Measurements from ENCODE around the gene MAML3.

MAML3 gene

GRCh38 chr4:139934057-139934707 lies 219.8 kb downstream of the MAML3 start:
- TF ChIP-seq SP1 (IDR thresholded peaks at IDR 0.05) (no peak), PKNOX1 (IDR thresholded peaks at IDR 0.05) (no peak), SUZ12 (IDR thresholded peaks at IDR 0.05) (no peak), NFRKB (IDR thresholded peaks at IDR 0.05) (no peak), LEF1 (IDR thresholded peaks at IDR 0.05; ENCODE audit: borderline replicate concordance) (no peak), BHLHE40 (IDR thresholded peaks at IDR 0.05; ENCODE audit: borderline replicate concordance) (no peak), FOXM1 (IDR thresholded peaks at IDR 0.05; ENCODE audit: borderline replicate concordance) (no peak), TARDBP (IDR thresholded peaks at IDR 0.05) (no peak), ELF4 (IDR thresholded peaks at IDR 0.05) (no peak), CTBP1 (IDR thresholded peaks at IDR 0.05; ENCODE audit: borderline replicate concordance) (no peak), HDGF (IDR thresholded peaks at IDR 0.05; ENCODE audit: borderline replicate concordance) (no peak), ARNT (IDR thresholded peaks at IDR 0.05) (no peak), FOXA1 (IDR thresholded peaks at IDR 0.05) (no peak), L3MBTL2 (conservative IDR thresholded peaks at IDR 0.05) (no peak), FOXK2 (IDR thresholded peaks at IDR 0.05) (no peak), ZNF384 (IDR thresholded peaks at IDR 0.05) (no peak)
- POLR2A ChIA-PET = no interaction called here
- DNase-seq (ENCODE audit: extremely low spot score) = no peak
- CTCF ChIA-PET = no interaction called here

- ChIA-PET POLR2A (no interaction called here), CTCF (no interaction called here)
- no peak for DNase-seq (ENCODE audit: extremely low spot score)
- TF ChIP-seq SUZ12 (IDR thresholded peaks at IDR 0.05) (no peak), CTBP1 (IDR thresholded peaks at IDR 0.05; ENCODE audit: borderline replicate concordance) (no peak), TARDBP (IDR thresholded peaks at IDR 0.05) (no peak), ELF4 (IDR thresholded peaks at IDR 0.05) (no peak)
Measured at GRCh38 chr4:139933541-139933940, 220.4 kb downstream of the MAML3 start.

GRCh38 chr4:139933104-139933503 lies 220.9 kb downstream of the MAML3 start:
- ChIA-PET CTCF (no interaction called here), POLR2A (no interaction called here)
- no peak for TF ChIP-seq LEF1 (IDR thresholded peaks at IDR 0.05; ENCODE audit: borderline replicate concordance)
- TF ChIP-seq FOXA1 (IDR thresholded peaks at IDR 0.05) = no peak
- no peak for TF ChIP-seq ZNF384 (IDR thresholded peaks at IDR 0.05)
- TF ChIP-seq FOXM1 (IDR thresholded peaks at IDR 0.05; ENCODE audit: borderline replicate concordance) = no peak
- TF ChIP-seq SUZ12 (IDR thresholded peaks at IDR 0.05) = no peak
- no peak for TF ChIP-seq BHLHE40 (IDR thresholded peaks at IDR 0.05; ENCODE audit: borderline replicate concordance)
- TF ChIP-seq L3MBTL2 (conservative IDR thresholded peaks at IDR 0.05) = no peak
- TF ChIP-seq CTBP1 (IDR thresholded peaks at IDR 0.05; ENCODE audit: borderline replicate concordance) = no peak
- TF ChIP-seq ELF4 (IDR thresholded peaks at IDR 0.05) = no peak
- no peak for TF ChIP-seq TARDBP (IDR thresholded peaks at IDR 0.05)
- TF ChIP-seq ARNT (IDR thresholded peaks at IDR 0.05) = no peak
- TF ChIP-seq PKNOX1 (IDR thresholded peaks at IDR 0.05) = no peak
- no peak for TF ChIP-seq NFRKB (IDR thresholded peaks at IDR 0.05)
- TF ChIP-seq SP1 (IDR thresholded peaks at IDR 0.05) = no peak
- TF ChIP-seq FOXK2 (IDR thresholded peaks at IDR 0.05) = no peak
- TF ChIP-seq HDGF (IDR thresholded peaks at IDR 0.05; ENCODE audit: borderline replicate concordance) = no peak
- no peak for DNase-seq (ENCODE audit: extremely low spot score)

DNA sequence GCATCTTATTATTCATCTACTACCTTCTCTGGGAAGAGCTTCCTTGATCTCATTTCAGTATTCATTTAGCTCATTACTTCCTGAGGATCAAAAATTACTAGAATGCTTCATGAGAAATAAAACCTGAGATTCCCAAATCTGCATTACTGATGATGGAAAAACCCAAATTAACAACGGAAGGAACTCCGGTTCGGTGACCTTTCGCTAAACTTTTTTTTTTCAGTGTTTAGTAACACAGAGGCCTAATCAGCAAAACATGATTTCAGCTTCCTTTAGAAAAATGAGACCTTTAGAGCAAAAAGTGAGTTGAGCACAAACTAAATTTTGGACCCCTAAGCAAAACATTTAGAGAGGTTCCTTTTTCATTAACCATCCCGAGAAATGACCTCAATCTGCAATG lies 229.2 kb downstream of the MAML3 start:
- POLR2A ChIA-PET = no interaction called here
- no peak for DNase-seq (ENCODE audit: extremely low spot score)
- CTCF ChIA-PET = no interaction called here
- TF ChIP-seq CTBP1 (IDR thresholded peaks at IDR 0.05; ENCODE audit: borderline replicate concordance) (no peak), ARNT (IDR thresholded peaks at IDR 0.05) (no peak), PKNOX1 (IDR thresholded peaks at IDR 0.05) (no peak), ELF4 (IDR thresholded peaks at IDR 0.05) (no peak), FOXM1 (IDR thresholded peaks at IDR 0.05; ENCODE audit: borderline replicate concordance) (no peak), L3MBTL2 (conservative IDR thresholded peaks at IDR 0.05) (no peak), LEF1 (IDR thresholded peaks at IDR 0.05; ENCODE audit: borderline replicate concordance) (no peak), HDGF (IDR thresholded peaks at IDR 0.05; ENCODE audit: borderline replicate concordance) (no peak), SP1 (IDR thresholded peaks at IDR 0.05) (no peak)

GRCh38 chr4:139922406-139923024 lies 231.5 kb downstream of the MAML3 start:
- TF ChIP-seq BHLHE40 (IDR thresholded peaks at IDR 0.05; ENCODE audit: borderline replicate concordance) (no peak), HDGF (IDR thresholded peaks at IDR 0.05; ENCODE audit: borderline replicate concordance) (no peak), ZNF384 (IDR thresholded peaks at IDR 0.05) (no peak), SUZ12 (IDR thresholded peaks at IDR 0.05) (no peak), ELF4 (IDR thresholded peaks at IDR 0.05) (no peak), NFRKB (IDR thresholded peaks at IDR 0.05) (no peak), FOXA1 (IDR thresholded peaks at IDR 0.05) (no peak), FOXK2 (IDR thresholded peaks at IDR 0.05) (no peak), PKNOX1 (IDR thresholded peaks at IDR 0.05) (no peak), TARDBP (IDR thresholded peaks at IDR 0.05) (no peak), ARNT (IDR thresholded peaks at IDR 0.05) (no peak), L3MBTL2 (conservative IDR thresholded peaks at IDR 0.05) (no peak), LEF1 (IDR thresholded peaks at IDR 0.05; ENCODE audit: borderline replicate concordance) (no peak), CTBP1 (IDR thresholded peaks at IDR 0.05; ENCODE audit: borderline replicate concordance) (no peak), FOXM1 (IDR thresholded peaks at IDR 0.05; ENCODE audit: borderline replicate concordance) (no peak), SP1 (IDR thresholded peaks at IDR 0.05) (no peak)
- no peak for DNase-seq (ENCODE audit: extremely low spot score)
- CTCF ChIA-PET = interaction anchor here (1.1 to 1.7 kb wide), 4 partner anchors 9 to 188 kb away, joined by 3 to 6 read pairs (median 5); no protein-coding TSS in a partner anchor
- POLR2A ChIA-PET = interaction anchor here (0.9 kb wide), 1 partner anchor 14 kb away, joined by 3 read pairs; no protein-coding TSS in a partner anchor
